ENCODE results near the gene TAGLN2. TPM values are rescaled to one million over a fixed set of nuclear protein-coding genes. Genes with fewer than 3 reads are reported as not detected.

TAGLN2 gene
- total RNA-seq, 4 donors from 2014 or later = 242 to 569 (median 258) TPM

GRCh38 chr1:159943278-159943640 is 18.0 kb upstream of the TAGLN2 start:
- no peak for TF ChIP-seq CTCF (IDR thresholded peaks at IDR 0.05)
- DNase-seq (ENCODE audit: low spot score) (no peak), ATAC-seq (ENCODE audit: low FRiP score) (no peak)

- TF ChIP-seq CTCF (IDR thresholded peaks at IDR 0.05) = no peak
- no peak for DNase-seq (ENCODE audit: low spot score)
- no peak for ATAC-seq (ENCODE audit: low FRiP score)
These were observed 17.4 kb upstream of the TAGLN2 start for GRCh38 chr1:159942632-159943277.

GRCh38 chr1:159941591-159942560 is 16.6 kb upstream of the TAGLN2 start:
- ATAC-seq (ENCODE audit: low FRiP score) (no peak), DNase-seq (ENCODE audit: low spot score) (no peak)
- no peak for TF ChIP-seq CTCF (IDR thresholded peaks at IDR 0.05)

GRCh38 chr1:159941141-159941540 is 15.8 kb upstream of the TAGLN2 start:
- TF ChIP-seq CTCF (IDR thresholded peaks at IDR 0.05) = no peak
- no peak for ATAC-seq (ENCODE audit: low FRiP score)
- no peak for DNase-seq (ENCODE audit: low spot score)

GRCh38 chr1:159940006-159940620 is 14.8 kb upstream of the TAGLN2 start:
- ATAC-seq (ENCODE audit: low FRiP score) (no peak), DNase-seq (ENCODE audit: low spot score) (no peak)
- no peak for TF ChIP-seq CTCF (IDR thresholded peaks at IDR 0.05)

- no peak for TF ChIP-seq CTCF (IDR thresholded peaks at IDR 0.05)
- ATAC-seq (ENCODE audit: low FRiP score) = no peak
- no peak for DNase-seq (ENCODE audit: low spot score)
These were observed 14.3 kb upstream of the TAGLN2 start for GRCh38 chr1:159939678-159940002.
